Amygdala (tissue), 56 donors: Measurements from ENCODE around the gene CA11.
"Not testable (repeated sequence)": the region's sequence is repeated elsewhere in the genome, so short reads cannot be mapped to it uniquely, and the experiment has no call there.

Experiments
- DNase-seq, 56 donors: peaks; one replicate each; lab custom pipeline; 2025; lab: John Stamatoyannopoulos, UW

CA11 gene

GRCh38 chr19:48644839-48645619 is 958 bp downstream of the CA11 start:
- peak in 53 of 56 donors; percentile 21 to 87 (median 70) for DNase-seq

- peak in 2 of 56 donors; percentile 32 to 50 for DNase-seq
Measured at GRCh38 chr19:48644355-48644754, 1.6 kb downstream of the CA11 start.

DNA sequence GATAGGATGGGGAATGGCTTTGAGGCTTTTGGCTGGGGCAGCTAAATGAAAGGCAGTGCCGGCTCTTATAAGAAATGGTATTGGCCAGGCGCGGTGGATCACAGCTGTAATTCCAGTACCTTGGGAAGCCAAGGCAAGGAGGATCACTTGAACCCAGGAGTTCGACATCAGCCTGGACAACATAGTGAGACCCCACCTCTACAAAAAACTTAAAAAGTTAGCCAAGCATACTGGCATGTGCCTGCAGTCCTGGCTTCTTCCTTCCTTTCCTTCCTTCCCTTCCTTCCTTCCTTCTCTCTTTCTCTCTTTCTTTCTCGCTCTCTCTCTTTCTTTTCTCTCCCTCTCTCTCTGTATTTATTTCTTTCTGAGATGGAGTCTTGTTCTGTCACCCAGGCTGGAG is 3.1 kb downstream of the CA11 start:
- DNase-seq, result no peak

GRCh38 chr19:48641850-48642249 is 4.1 kb downstream of the CA11 start:
- DNase-seq, result no peak

DNA sequence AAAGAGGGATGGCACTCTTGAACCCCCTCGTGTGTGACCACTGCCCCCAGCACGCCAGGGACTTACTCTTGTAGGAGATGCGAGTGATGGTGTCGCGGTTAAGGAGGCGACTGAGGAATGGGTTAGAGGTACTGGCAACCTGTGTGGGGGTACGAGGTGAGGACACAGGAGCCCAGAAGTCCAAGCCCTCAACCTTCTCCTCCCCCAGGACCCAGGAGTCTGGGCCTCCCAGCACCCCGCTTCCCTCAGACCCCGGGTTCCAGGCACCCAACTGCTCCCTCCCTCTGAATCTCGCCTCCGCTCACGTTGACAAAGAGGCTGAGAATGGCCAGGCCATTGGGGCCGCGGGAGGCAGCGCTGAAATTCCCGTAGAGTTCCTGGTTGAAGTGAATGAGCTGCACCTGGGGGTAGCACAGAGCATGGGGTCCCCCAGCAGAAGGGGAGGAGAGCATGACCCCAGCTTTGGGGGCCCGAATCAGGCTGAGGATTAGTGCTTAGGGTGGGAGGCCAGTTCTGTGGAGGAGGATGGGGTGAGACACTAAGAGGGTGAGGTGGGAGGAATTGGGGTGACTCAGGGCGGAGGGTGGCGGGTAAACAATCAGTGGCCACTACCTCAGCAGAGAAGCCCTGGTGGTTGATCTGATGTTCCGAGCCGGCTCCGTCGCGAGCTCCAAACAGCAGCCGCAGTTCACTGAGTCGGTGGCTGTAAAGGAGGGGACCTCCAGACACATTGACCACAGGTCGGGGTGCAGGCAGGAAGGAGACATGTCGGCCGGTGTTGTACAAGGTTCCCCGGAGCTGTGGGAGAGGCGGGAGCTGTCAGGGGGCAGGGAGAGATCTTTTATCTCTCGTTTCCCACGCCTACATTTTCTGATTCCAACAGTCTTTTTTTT is 6.3 kb downstream of the CA11 start:
- no peak for DNase-seq

DNA sequence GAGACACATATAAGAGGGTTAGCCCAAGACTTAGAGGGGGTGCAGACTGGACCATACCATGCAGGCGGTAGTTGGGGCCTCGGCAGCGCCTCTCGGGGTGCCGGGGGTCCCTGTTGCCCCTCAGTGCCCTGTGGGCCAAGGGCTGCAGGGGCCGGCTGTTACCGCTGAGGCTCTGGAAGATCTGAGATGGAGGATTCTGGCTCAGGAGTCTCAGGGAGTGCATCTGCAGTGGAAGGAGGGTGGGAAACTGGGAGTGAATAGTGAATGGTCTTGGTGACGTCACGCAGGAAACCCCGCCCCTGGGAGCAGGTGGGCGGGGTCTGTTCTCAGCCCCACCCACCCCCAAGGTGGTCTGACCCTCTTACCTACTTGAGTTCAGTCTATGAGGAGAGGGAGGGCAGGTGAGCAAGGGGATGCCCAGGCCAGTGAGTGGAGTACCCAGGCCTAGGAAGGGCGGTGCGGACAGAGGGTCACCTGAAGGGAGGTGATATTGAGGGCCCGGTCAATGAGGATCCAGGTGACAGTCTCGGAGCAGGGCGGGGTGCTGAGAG is 7.1 kb downstream of the CA11 start:
- DNase-seq, result peak in 10 of 56 donors; percentile 23 to 61 (median 30)

- peak in 55 of 56 donors; percentile 42 to 95 (median 83) for DNase-seq
Measured at GRCh38 chr19:48637948-48638830, 7.8 kb downstream of the CA11 start.

DNA sequence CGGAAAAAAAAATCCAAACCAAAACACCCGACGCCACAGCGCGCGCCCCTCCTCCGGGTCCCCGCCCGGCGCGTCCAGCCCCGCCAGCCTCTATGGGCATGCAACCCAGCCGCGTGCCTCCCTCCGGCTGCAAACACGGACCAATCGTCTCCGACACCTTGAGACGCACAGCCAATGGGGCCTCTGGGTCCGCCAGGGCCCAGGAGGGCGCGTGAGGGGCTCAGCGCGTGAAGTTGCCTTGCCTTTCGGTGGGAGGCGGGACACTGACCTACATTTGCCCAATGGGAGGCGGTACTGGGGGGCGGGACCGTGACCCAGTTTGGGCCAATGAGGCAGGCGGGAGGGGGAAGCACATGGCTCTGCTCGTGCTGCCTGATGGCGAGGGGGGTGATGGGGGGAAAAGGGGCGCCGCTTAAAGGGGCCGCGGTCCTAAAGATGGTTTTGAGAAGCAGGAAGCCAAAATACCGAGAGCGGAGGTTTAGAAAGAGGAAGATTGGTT is 8.5 kb downstream of the CA11 start:
- peak; percentile 48 to 100 (median 99) for DNase-seq

GRCh38 chr19:48636859-48637448 is 9.0 kb downstream of the CA11 start, which contains the start of gene DBP:
Gene DBP (minus strand): TSS chr19:48637379. CDS start chr19:48636994, 385 bp downstream.
- peak in 13 of 56 donors; percentile 41 to 77 (median 67) for DNase-seq

- peak in 24 of 56 donors; percentile 12 to 68 (median 40) for DNase-seq
Measured at GRCh38 chr19:48635966-48636858, 9.8 kb downstream of the CA11 start.

GRCh38 chr19:48635263-48635965 is 10.6 kb downstream of the CA11 start:
- DNase-seq, result peak in 34 of 56 donors; percentile 19 to 78 (median 50)

- DNase-seq, result peak in 55 of 56 donors; percentile 61 to 94 (median 86)
Measured at GRCh38 chr19:48634424-48635262, 11.3 kb downstream of the CA11 start.

- DNase-seq, result no peak
Measured at GRCh38 chr19:48634036-48634342, 12.0 kb downstream of the CA11 start.

DNA sequence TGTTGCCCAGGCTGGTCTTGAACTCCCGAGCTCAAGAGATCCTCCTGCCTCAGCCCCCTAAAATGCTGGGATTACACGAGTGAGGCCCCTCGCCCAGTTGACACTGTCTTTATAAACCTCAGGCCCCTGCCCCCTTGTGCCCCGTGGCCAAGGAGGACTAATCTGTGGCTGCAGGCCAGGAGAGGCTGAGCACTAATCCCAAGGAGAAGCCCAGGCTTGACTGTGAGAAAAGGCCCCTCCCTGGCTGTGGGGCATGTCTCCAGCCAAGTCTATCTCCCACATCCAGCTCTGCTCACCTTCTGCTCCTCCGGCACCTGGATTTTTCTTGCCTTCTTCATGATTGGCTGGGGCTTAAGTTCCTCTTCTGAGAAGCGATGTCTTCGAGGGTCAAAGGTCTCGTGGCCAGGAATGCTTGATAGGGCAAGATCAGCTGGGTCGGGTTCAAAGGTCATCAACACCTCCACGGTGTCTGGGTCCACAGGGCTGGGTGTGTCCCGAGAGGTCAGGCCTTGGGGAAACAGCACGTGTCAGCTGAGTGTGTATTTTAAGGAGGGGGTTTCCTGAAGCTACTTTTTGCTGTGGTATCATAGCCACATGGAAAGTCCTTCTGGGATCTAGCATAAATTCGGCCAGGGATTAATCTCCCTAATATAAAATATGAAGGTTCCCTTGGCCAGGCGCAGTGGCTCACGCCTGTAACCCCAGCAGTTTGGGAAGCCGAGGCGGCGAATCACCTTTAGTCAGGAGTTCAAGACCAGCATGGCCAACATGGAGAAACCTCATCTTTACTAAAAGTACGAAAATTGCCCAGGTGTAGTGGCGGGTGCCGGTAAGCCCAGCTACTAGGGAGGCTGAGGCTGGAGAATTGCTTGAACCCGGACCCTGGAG is 12.6 kb downstream of the CA11 start:
- no peak for DNase-seq

GRCh38 chr19:48632692-48633147 is 13.3 kb downstream of the CA11 start:
- no peak for DNase-seq

DNA sequence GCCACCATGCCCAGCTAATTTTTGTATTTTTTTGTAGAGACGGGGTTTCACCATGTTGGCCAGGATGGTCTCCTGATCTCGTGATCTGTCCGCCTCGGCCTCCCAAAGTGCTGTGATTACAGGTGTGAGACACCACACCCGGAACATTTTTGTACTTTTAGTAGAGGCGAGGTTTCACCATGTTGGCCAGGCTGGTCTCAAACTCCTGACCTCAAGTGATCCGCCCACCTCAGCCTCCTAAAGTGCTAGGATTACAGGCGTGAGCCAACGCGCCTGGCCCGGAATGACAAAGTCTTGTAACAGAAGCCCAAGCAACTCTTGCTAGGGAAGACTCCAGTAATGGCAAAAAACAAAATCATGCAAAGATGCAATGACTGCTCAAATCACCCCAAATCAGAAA is 13.7 kb downstream of the CA11 start:
- not testable (repeated sequence) for DNase-seq
